Liver (tissue), 9 donors: Measurements from ENCODE around the gene CDH4. TPM values are rescaled to one million over a fixed set of nuclear protein-coding genes. Genes with fewer than 3 reads are reported as not detected.

ENCODE experiments used
- DNase-seq: peaks from one replicate; pipeline ENCODE4 v3.0.0-alpha.2; 2017; ENCODE audit warnings: low spot score
- H3K27ac ChIP-seq, 2 donors: one replicate each; pipeline ENCODE4 v1.7.0; 2013; ENCODE audit warnings: inconsistent platforms in 2 of 2, low read length in 2 of 2, control low read depth in 1 of 2, low read depth in 1 of 2, mild to moderate bottlenecking in 1 of 2
- H3K27me3 ChIP-seq, 4 donors: one replicate each; pipeline versions ENCODE4 v1.6.1 to v1.7.0; 2013; ENCODE audit warnings: low read length in 3 of 4, inconsistent platforms in 1 of 4, mild to moderate bottlenecking in 1 of 4, moderate library complexity in 1 of 4; ENCODE audit not compliant: control insufficient read depth in 4 of 4, insufficient read depth in 4 of 4
- H3K36me3 ChIP-seq, 4 donors: one replicate each; pipeline versions ENCODE4 v1.6.1 to v1.7.0; 2013; ENCODE audit warnings: low read length in 3 of 4, mild to moderate bottlenecking in 3 of 4, low read depth in 1 of 4, moderate library complexity in 1 of 4; ENCODE audit not compliant: control insufficient read depth in 4 of 4, insufficient read depth in 3 of 4
- H3K4me1 ChIP-seq, 4 donors: one replicate each; pipeline versions ENCODE4 v1.6.1 to v1.7.0; 2013; ENCODE audit warnings: low read length in 3 of 4, mild to moderate bottlenecking in 3 of 4, moderate library complexity in 1 of 4; ENCODE audit not compliant: control insufficient read depth in 4 of 4, insufficient read depth in 4 of 4
- H3K4me3 ChIP-seq, 3 donors: one replicate each; pipeline versions ENCODE4 v1.6.1 to v1.7.0; 2013; ENCODE audit warnings: low read length in 3 of 3, control low read depth in 1 of 3, low read depth in 1 of 3, mild to moderate bottlenecking in 1 of 3
- H3K9ac ChIP-seq, 2 donors: one replicate each; pipeline ENCODE4 v1.7.0; 2013; ENCODE audit warnings: low read length in 2 of 2, mild to moderate bottlenecking in 2 of 2, moderate library complexity in 2 of 2, control low read depth in 1 of 2, low read depth in 1 of 2
- H3K9me3 ChIP-seq, 4 donors: one replicate each; pipeline versions ENCODE4 v1.6.1 to v1.7.0; 2013; ENCODE audit warnings: low read length in 3 of 4; ENCODE audit not compliant: control insufficient read depth in 4 of 4
- EGR1 ChIP-seq, 2 donors: IDR thresholded peaks; 2 replicates each; pipeline ENCODE4 v1.6.1; 2016 to 2018; ENCODE audit warnings: antibody characterized with exemption in 2 of 2, low read depth in 2 of 2
- FOXA1 ChIP-seq: IDR thresholded peaks from 2 replicates; pipeline ENCODE4 v1.6.1; 2016; ENCODE audit warnings: antibody characterized with exemption
- FOXA2 ChIP-seq: IDR thresholded peaks from 2 replicates; pipeline ENCODE4 v1.6.1; 2016; ENCODE audit warnings: antibody characterized with exemption
- GABPA ChIP-seq, 2 donors: IDR thresholded peaks in 1 of 2; conservative IDR thresholded peaks in 1 of 2; 2 replicates each; pipeline ENCODE4 v1.6.1; 2016; ENCODE audit warnings: antibody characterized with exemption in 2 of 2, mild to moderate bottlenecking in 1 of 2, moderate library complexity in 1 of 2
- HNF4A ChIP-seq, 2 donors: conservative IDR thresholded peaks; 2 replicates each; pipeline ENCODE4 v1.6.1; 2016; ENCODE audit warnings: antibody characterized with exemption in 2 of 2, mild to moderate bottlenecking in 2 of 2
- HNF4G ChIP-seq: IDR thresholded peaks from 2 replicates; pipeline ENCODE4 v1.6.1; 2016; ENCODE audit warnings: antibody characterized with exemption
- JUND ChIP-seq, 2 donors: IDR thresholded peaks; 2 replicates each; pipeline ENCODE4 v1.6.1; 2016; ENCODE audit warnings: antibody characterized with exemption in 2 of 2
- NR2F2 ChIP-seq: IDR thresholded peaks from 2 replicates; pipeline ENCODE4 v1.6.1; 2016; ENCODE audit warnings: antibody characterized with exemption
- RAD21 ChIP-seq, 2 donors: IDR thresholded peaks; 2 replicates each; pipeline ENCODE4 v1.6.1; 2016; ENCODE audit warnings: antibody characterized with exemption in 2 of 2, mild to moderate bottlenecking in 2 of 2
- SP1 ChIP-seq: IDR thresholded peaks from 2 replicates; pipeline ENCODE4 v1.6.1; 2018; ENCODE audit warnings: antibody characterized with exemption, mild to moderate bottlenecking
- TAF1 ChIP-seq: conservative IDR thresholded peaks from 2 replicates; pipeline ENCODE4 v1.6.1; 2016; ENCODE audit warnings: antibody characterized with exemption, mild to moderate bottlenecking
- whole genome bisulfite sequencing: extraction: QIAGEN DNeasy Blood & Tissue Kit; methylation state at CpG from one replicate; pipeline ENCODE4 v1.1.7; 2013; 5-methylcytosine and 5-hydroxymethylcytosine counted together
- polyA plus RNA-seq, 2 donors: library from polyadenylated mRNA; stranded (reverse) in 1 of 2; unstranded in 1 of 2; fragments of 200-250 nt in 1 of 2; fragments of >200 nt in 1 of 2; fragmentation: Nextera tagmentation in 1 of 2; extraction: Ambion mirVana in 1 of 2; gene quantifications; one replicate each; pipeline versions ENCODE4 v1.2.1 to v1.2.3, GENCODE V29; 2013 to 2015
- total RNA-seq, 2 donors: library from RNA; depleted of rRNA; stranded (reverse); fragments of >200 nt; gene quantifications; one replicate each; pipeline ENCODE4 v1.2.3, GENCODE V29; 2014
- TF ChIP-seq, protein P1 (sequence below): fragments of 150-350 bp; IDR thresholded peaks from 2 replicates; pipeline ENCODE4 v1.5.1; 2017; ENCODE audit warnings: improper control_type of control experiment, low read depth, low read length; ENCODE audit not compliant: missing input control
- TF ChIP-seq, protein P2 (sequence below): IDR thresholded peaks from 2 replicates; pipeline ENCODE4 v1.6.1; 2016; ENCODE audit warnings: antibody characterized with exemption
- TF ChIP-seq, protein P3 (sequence below): IDR thresholded peaks from 2 replicates; pipeline ENCODE4 v1.6.1; 2016; ENCODE audit warnings: antibody characterized with exemption, mild to moderate bottlenecking
- TF ChIP-seq, protein P4 (sequence below): IDR thresholded peaks from 2 replicates; pipeline ENCODE4 v1.6.1; 2016; ENCODE audit warnings: antibody characterized with exemption
- TF ChIP-seq, protein P5 (sequence below): IDR thresholded peaks from 2 replicates; pipeline ENCODE4 v1.6.1; 2016; ENCODE audit warnings: antibody characterized with exemption
- donor health status: healthy.
- donor health status: healthy.
- donor health status: healthy.
- donor health status: healthy.
- donor health status: healthy.

Gene CDH4
- total and polyA plus RNA-seq, 4 donors = 0.03 to 0.25 (median 0.19) TPM; not detected in 1

DNA sequence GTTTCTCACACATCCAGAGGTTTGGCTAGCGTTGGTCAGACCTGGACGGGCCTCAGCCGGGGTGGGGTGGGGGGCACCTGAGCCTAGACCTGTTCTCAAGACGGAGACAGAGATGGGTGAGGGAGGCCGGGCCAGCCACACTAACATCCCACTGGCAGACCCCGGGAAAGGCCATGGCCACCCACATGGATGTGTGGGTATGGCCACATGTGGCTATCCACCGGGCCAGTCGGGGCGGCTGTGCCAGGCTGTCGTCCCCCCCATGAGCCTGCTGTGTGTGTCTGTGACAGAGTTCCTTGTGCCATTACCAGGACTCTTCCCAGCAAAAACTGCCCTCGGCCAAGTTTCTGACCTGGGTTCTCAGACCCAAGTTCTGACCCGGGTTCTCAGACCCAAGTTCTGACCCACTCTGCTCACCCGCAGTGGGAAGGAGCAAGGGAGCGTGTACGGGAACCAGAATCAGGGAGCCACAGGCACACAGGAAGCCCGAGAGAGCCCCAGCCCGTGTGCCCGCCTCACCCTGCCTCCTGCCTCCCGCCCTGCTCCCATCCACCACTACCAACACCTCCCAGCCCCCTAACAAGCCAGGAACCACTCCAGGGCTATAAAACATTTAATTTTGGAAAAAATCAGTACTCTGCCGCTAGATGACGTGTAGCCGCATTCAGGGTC, 558.1 kb downstream of the CDH4 start:
- Histone ChIP-seq H3K9me3 (no peaks in the 10 kb centered on the region), H3K27ac (no peak overlapping the region), H3K27me3 (peaks cover 0 to 4% (median 0%) of the 10 kb centered on the region in 4 donors), H3K9ac (no peak overlapping the region), H3K36me3 (no peaks in the 10 kb centered on the region), H3K4me3 (no peak overlapping the region), H3K4me1 (no peaks in the 10 kb centered on the region)
- 84% methylated on average over 22 of the region's 22 CpGs for WGBS
- DNase-seq = no peak
- no peak for TF ChIP-seq FOXA2
- no peak for TF ChIP-seq FOXA1
- TF ChIP-seq GABPA (IDR thresholded peaks at IDR 0.05 in 1 of 2, conservative IDR thresholded peaks at IDR 0.05 in 1 of 2) = no peak
- TF ChIP-seq JUND (IDR thresholded peaks at IDR 0.05) = no peak
- TF ChIP-seq HNF4A (conservative IDR thresholded peaks at IDR 0.05) = no peak
- TF ChIP-seq EGR1 (IDR thresholded peaks at IDR 0.05; ENCODE audit: low read depth in 2 of 2) = no peak
- no peak for TF ChIP-seq RAD21 (IDR thresholded peaks at IDR 0.05)
- TF ChIP-seq, protein P1, sequence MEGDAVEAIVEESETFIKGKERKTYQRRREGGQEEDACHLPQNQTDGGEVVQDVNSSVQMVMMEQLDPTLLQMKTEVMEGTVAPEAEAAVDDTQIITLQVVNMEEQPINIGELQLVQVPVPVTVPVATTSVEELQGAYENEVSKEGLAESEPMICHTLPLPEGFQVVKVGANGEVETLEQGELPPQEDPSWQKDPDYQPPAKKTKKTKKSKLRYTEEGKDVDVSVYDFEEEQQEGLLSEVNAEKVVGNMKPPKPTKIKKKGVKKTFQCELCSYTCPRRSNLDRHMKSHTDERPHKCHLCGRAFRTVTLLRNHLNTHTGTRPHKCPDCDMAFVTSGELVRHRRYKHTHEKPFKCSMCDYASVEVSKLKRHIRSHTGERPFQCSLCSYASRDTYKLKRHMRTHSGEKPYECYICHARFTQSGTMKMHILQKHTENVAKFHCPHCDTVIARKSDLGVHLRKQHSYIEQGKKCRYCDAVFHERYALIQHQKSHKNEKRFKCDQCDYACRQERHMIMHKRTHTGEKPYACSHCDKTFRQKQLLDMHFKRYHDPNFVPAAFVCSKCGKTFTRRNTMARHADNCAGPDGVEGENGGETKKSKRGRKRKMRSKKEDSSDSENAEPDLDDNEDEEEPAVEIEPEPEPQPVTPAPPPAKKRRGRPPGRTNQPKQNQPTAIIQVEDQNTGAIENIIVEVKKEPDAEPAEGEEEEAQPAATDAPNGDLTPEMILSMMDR = no peak
- TF ChIP-seq, protein P2, sequence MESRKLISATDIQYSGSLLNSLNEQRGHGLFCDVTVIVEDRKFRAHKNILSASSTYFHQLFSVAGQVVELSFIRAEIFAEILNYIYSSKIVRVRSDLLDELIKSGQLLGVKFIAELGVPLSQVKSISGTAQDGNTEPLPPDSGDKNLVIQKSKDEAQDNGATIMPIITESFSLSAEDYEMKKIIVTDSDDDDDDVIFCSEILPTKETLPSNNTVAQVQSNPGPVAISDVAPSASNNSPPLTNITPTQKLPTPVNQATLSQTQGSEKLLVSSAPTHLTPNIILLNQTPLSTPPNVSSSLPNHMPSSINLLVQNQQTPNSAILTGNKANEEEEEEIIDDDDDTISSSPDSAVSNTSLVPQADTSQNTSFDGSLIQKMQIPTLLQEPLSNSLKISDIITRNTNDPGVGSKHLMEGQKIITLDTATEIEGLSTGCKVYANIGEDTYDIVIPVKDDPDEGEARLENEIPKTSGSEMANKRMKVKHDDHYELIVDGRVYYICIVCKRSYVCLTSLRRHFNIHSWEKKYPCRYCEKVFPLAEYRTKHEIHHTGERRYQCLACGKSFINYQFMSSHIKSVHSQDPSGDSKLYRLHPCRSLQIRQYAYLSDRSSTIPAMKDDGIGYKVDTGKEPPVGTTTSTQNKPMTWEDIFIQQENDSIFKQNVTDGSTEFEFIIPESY = no peak
- TF ChIP-seq, protein P3, sequence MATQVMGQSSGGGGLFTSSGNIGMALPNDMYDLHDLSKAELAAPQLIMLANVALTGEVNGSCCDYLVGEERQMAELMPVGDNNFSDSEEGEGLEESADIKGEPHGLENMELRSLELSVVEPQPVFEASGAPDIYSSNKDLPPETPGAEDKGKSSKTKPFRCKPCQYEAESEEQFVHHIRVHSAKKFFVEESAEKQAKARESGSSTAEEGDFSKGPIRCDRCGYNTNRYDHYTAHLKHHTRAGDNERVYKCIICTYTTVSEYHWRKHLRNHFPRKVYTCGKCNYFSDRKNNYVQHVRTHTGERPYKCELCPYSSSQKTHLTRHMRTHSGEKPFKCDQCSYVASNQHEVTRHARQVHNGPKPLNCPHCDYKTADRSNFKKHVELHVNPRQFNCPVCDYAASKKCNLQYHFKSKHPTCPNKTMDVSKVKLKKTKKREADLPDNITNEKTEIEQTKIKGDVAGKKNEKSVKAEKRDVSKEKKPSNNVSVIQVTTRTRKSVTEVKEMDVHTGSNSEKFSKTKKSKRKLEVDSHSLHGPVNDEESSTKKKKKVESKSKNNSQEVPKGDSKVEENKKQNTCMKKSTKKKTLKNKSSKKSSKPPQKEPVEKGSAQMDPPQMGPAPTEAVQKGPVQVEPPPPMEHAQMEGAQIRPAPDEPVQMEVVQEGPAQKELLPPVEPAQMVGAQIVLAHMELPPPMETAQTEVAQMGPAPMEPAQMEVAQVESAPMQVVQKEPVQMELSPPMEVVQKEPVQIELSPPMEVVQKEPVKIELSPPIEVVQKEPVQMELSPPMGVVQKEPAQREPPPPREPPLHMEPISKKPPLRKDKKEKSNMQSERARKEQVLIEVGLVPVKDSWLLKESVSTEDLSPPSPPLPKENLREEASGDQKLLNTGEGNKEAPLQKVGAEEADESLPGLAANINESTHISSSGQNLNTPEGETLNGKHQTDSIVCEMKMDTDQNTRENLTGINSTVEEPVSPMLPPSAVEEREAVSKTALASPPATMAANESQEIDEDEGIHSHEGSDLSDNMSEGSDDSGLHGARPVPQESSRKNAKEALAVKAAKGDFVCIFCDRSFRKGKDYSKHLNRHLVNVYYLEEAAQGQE = no peak
- no peak for TF ChIP-seq TAF1
- no peak for TF ChIP-seq HNF4G
- TF ChIP-seq SP1 = no peak
- no peak for TF ChIP-seq NR2F2
- TF ChIP-seq, protein P4, sequence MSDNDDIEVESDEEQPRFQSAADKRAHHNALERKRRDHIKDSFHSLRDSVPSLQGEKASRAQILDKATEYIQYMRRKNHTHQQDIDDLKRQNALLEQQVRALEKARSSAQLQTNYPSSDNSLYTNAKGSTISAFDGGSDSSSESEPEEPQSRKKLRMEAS = no peak
- TF ChIP-seq, protein P5, sequence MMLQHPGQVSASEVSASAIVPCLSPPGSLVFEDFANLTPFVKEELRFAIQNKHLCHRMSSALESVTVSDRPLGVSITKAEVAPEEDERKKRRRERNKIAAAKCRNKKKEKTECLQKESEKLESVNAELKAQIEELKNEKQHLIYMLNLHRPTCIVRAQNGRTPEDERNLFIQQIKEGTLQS = no peak
